ENCODE results near the gene RPTN.

Gene RPTN

DNA sequence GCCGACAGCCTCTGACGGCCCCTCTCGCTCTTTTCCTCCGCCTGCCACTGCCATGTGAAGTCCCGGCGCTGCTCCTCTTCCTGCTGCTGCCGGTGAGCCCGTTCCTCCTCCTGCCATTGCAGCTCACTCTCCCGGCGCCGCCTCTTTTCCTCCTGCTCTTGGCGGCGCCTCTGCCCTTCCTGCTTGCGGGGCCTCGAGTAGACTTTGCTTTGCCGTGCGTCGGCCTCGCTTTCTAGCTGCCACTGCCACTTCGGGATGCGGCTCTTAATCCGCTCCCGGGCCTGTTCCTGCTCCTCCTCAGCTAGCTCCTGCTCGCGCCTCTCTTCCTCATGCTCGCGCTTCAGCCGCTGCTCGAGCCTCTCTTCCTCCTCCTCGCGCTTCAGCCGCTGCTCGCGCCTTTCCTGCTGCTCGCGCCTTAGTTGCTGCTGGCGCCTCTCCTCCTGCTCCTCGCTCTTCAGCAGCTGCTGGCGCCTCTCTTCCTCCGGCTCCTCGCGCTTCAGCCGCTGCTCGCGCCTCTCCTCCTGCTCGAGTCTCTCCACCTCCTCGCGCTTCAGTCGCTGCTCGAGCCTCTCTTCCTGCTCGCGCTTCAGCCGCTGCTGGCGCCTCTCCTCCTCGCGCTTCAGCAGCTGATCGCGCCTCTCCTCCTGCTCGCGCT, 48.0 kb downstream of the RPTN start:
- TF ChIP-seq, protein P1, sequence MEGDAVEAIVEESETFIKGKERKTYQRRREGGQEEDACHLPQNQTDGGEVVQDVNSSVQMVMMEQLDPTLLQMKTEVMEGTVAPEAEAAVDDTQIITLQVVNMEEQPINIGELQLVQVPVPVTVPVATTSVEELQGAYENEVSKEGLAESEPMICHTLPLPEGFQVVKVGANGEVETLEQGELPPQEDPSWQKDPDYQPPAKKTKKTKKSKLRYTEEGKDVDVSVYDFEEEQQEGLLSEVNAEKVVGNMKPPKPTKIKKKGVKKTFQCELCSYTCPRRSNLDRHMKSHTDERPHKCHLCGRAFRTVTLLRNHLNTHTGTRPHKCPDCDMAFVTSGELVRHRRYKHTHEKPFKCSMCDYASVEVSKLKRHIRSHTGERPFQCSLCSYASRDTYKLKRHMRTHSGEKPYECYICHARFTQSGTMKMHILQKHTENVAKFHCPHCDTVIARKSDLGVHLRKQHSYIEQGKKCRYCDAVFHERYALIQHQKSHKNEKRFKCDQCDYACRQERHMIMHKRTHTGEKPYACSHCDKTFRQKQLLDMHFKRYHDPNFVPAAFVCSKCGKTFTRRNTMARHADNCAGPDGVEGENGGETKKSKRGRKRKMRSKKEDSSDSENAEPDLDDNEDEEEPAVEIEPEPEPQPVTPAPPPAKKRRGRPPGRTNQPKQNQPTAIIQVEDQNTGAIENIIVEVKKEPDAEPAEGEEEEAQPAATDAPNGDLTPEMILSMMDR (conservative IDR thresholded peaks at IDR 0.05; ENCODE audit: low read depth, low read length): no peak
- H3K4me3 ChIP-seq (ENCODE audit: low read length): peak overlapping the region; percentile 41
- no peak for DNase-seq (ENCODE audit: low read depth)

DNA sequence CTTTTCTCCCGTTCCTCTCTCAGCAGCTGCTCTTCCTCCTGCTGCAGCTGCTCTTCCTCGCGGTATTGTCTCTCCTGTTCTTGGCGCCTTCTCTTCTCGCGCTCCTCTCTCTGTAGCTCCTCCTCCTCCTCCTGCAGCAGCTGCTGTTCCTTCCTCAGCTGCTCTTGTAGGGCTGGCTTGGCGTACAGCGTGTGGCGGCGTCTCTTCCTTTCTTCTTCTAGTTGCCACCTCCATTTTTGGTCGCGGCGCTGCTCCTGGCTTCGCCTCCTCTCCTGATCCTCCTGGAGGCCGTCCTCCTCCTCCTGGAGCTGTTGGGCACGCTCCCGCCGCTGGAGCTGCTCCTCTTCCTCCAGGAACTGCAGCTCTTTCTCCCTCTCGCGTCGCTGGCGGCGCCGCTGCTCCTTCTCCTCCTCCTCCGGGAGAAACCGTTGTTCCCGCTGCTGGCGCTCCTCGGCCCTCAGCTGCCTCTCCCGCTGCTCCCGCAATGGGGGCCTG, 48.6 kb downstream of the RPTN start:
- TF ChIP-seq, protein P1 (conservative IDR thresholded peaks at IDR 0.05; ENCODE audit: low read depth, low read length): no peak
- DNase-seq (ENCODE audit: low read depth): no peak
- peak overlapping the region; percentile 41 for H3K4me3 ChIP-seq (ENCODE audit: low read length)

DNA sequence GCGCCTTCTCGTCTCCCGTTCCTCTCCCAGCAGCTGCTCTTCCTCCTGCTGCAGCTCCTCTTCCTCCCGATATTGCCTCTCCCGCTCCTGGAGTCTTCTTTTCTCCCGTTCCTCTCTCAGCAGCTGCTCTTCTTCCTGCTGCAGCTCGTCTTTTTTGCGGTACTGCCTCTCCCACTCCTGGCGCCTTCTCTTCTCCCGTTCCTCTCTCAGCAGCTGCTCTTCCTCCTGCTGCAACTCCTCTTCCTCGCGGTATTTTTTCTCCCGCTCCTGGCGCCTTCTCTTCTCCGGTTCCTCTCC, 49.1 kb downstream of the RPTN start:
- DNase-seq (ENCODE audit: low read depth): no peak
- TF ChIP-seq, protein P1 (conservative IDR thresholded peaks at IDR 0.05; ENCODE audit: low read depth, low read length): no peak
- peak overlapping the region; percentile 41 for H3K4me3 ChIP-seq (ENCODE audit: low read length)

DNA sequence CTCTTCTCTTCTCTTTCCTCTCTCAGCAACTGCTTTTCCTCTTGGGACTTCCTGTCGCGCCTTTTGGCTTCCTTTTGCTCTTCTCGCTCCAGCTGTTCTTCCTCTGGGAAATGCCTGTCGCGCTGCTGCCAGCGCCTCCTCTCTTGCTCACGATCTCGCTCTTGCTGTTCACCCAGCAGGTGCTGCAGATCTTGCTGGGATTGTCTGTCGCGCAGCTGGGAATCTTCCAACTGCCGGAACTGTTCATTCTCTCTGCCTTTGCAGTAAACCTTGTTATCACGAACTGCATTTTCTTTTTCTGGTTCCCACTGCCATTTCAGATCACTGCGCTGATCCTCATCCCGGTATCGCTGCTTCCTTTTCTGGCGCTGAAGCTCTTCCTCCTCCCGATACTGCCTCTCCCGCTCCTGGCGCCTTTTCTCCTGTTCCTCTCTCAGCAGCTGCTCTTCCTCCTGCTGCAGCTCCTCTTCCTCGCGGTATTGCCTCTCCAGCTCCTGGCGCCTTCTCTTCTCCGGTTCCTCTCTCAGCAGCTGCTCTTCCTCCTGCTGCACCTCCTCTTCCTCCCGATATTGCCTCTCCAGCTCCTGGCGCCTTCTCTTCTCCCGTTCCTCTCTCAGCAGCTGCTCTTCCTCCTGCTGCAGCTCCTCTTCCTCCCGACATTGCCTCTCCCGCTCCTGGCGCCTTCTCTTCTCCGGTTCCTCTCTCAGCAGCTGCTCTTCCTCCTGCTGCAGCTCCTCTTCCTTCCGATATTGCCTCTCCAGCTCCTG, 49.6 kb downstream of the RPTN start:
- H3K4me3 ChIP-seq (ENCODE audit: low read length): peak overlapping the region; percentile 41
- TF ChIP-seq, protein P1 (conservative IDR thresholded peaks at IDR 0.05; ENCODE audit: low read depth, low read length): no peak
- DNase-seq (ENCODE audit: low read depth): no peak

DNA sequence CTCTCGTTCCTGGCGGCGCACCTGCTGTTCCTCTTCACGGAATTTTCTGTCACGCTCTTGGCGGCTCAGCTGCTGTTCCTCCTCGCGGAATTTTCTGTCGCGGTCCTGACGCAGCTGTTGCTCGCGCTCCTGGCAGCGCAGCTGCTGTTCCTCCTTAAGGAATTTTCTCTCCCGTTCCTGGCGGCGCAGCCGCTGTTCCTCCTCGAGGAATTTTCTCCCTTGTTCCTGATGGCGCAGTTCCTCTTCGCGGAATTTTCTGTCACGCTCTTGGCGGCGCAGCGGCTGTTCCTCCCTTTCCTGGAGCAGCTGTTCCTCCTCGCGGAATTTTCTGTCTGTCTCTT, 50.2 kb downstream of the RPTN start:
- no peak overlapping the region for H3K4me3 ChIP-seq (ENCODE audit: low read length)
- TF ChIP-seq, protein P1 (conservative IDR thresholded peaks at IDR 0.05; ENCODE audit: low read depth, low read length): no peak

DNA sequence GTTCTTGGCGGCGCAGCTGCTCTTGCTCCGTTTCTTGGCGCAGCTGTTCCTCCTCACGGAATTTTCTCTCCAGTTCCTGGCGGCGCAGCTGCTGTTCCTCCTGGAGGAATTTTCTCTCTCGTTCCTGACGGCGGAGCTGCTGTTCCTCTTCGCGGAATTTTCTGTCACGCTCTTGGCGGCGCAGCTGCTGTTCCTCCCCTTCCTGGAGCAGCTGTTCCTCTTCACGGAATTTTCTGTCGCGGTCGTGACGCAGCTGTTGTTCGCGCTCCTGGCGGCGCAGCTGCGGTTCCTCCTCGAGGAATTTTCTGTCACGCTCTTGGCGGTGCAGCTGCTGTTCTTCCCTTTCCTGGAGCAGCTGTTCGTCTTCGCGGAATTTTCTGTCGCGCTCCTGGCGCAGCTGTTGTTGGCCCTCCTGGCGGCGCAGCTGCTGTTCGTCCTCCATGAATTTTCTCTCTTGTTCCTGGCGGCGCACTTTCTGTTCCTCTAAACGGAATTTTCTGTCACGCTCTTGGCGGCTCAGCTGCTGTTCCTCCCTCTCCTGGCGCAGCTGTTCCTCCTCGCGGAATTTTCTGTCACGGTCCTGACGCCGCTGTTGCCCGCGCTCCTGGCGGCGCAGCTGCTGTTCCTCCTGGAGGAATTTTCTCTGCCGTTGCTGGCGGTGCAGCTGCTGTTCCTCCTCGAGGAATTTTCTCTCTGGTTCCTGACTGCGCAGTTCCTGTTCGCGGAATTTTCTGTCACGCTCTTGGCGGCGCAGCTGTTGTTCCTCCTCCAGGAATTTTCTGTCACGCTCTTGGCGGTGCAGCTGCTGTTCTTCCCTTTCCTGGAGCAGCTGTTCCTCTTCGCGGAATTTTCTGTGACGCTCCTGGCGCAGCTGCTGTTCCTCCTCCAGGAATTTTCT, 50.8 kb downstream of the RPTN start:
- TF ChIP-seq, protein P1 (conservative IDR thresholded peaks at IDR 0.05; ENCODE audit: low read depth, low read length): no peak
- no peak for DNase-seq (ENCODE audit: low read depth)
- no peak overlapping the region for H3K4me3 ChIP-seq (ENCODE audit: low read length)

More for the DNA sequence above, 50.2 kb downstream of the RPTN start:
- DNase-seq (ENCODE audit: low read depth): no peak
